SK-N-SH treated with all-trans-retinoic acid at 6 μM for 48 hours (cell line): ENCODE measurements around the gene ITGB2.

Source experiments
- BACH2 ChIP-seq: fragments of 250-450 bp; sonication (Bioruptor Pico); IDR thresholded peaks from 2 replicates; pipeline ENCODE4 v1.9.0; 2021; ENCODE audit warnings: mild to moderate bottlenecking, borderline replicate concordance
- CREB5 ChIP-seq: fragments of 250-450 bp; sonication (Bioruptor Pico); IDR thresholded peaks from 2 replicates; pipeline ENCODE4 v1.5.1; 2020; ENCODE audit warnings: low read depth, mild to moderate bottlenecking, moderate library complexity
- CSRNP3 ChIP-seq: fragments of 250-450 bp; sonication (Bioruptor Pico); IDR thresholded peaks from 2 replicates; pipeline ENCODE4 v1.5.1; 2021; ENCODE audit warnings: mild to moderate bottlenecking, moderate library complexity
- RARB ChIP-seq: fragments of 250-450 bp; sonication (Bioruptor Pico); IDR thresholded peaks from 2 replicates; pipeline ENCODE4 v1.8.0; 2021; ENCODE audit warnings: mild to moderate bottlenecking, moderate library complexity
- ZFP3 ChIP-seq: fragments of 250-450 bp; sonication (Bioruptor Pico); IDR thresholded peaks from 2 replicates; pipeline ENCODE4 v1.5.0; 2020; ENCODE audit warnings: mild to moderate bottlenecking, moderate library complexity
- ZNF565 ChIP-seq: fragments of 450-650 bp; formaldehyde crosslinking; conservative IDR thresholded peaks from 2 replicates; pipeline ENCODE4 v1.5.0; 2020; ENCODE audit warnings: low read depth, mild to moderate bottlenecking, moderate library complexity

GRCh38 chr21:44847261-44848056 lies 73.2 kb downstream of the ITGB2 start:
- no peak for TF ChIP-seq ZFP3 (CRISPR knock-in tag)
- no peak for TF ChIP-seq ZNF565 (CRISPR knock-in tag)
- TF ChIP-seq CREB5 (CRISPR knock-in tag): no peak
- no peak for TF ChIP-seq BACH2 (CRISPR knock-in tag)
- TF ChIP-seq CSRNP3 (CRISPR knock-in tag): no peak
- no peak for TF ChIP-seq RARB (CRISPR knock-in tag)
